ENCODE measurements around the gene FRYL.

DNA sequence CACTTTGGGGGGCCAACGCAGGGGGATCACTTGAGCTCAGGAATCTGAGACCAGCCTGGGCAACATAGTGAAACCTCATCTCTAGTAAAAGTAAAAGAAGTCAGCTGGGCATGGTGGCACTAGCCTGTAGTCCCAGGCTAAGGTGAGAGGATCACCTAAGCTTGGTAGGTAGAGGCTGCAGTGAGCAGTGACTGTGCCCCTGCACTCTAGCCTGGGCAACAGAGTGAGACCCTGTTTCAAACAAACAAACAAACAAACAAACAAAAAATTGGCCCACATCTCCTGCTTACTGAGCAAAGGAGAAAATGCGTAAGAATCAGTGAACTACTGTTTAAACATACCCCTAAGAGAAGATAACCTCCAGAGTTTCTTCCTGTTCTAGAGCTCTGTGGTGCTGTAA lies 85.3 kb downstream of the FRYL start:
- TF ChIP-seq CTCF (IDR thresholded peaks at IDR 0.05; ENCODE audit: low read length) (no peak), EZH2 (IDR thresholded peaks at IDR 0.05; ENCODE audit: borderline replicate concordance, low read length) (no peak)

All from OCI-LY1 (cell line).